Measurements from ENCODE around the gene DOCK11.

- TF ChIP-seq, protein P1, sequence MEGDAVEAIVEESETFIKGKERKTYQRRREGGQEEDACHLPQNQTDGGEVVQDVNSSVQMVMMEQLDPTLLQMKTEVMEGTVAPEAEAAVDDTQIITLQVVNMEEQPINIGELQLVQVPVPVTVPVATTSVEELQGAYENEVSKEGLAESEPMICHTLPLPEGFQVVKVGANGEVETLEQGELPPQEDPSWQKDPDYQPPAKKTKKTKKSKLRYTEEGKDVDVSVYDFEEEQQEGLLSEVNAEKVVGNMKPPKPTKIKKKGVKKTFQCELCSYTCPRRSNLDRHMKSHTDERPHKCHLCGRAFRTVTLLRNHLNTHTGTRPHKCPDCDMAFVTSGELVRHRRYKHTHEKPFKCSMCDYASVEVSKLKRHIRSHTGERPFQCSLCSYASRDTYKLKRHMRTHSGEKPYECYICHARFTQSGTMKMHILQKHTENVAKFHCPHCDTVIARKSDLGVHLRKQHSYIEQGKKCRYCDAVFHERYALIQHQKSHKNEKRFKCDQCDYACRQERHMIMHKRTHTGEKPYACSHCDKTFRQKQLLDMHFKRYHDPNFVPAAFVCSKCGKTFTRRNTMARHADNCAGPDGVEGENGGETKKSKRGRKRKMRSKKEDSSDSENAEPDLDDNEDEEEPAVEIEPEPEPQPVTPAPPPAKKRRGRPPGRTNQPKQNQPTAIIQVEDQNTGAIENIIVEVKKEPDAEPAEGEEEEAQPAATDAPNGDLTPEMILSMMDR (IDR thresholded peaks at IDR 0.05; ENCODE audit: low read length) = no peak
- TF ChIP-seq EZH2 (IDR thresholded peaks at IDR 0.05; ENCODE audit: borderline replicate concordance, low read length) = no peak
Measured at GRCh38 chrX:118508221-118508620, 12.6 kb downstream of the DOCK11 start.
